Measurements from ENCODE around the gene FAM89A.

- TF ChIP-seq, protein P1, sequence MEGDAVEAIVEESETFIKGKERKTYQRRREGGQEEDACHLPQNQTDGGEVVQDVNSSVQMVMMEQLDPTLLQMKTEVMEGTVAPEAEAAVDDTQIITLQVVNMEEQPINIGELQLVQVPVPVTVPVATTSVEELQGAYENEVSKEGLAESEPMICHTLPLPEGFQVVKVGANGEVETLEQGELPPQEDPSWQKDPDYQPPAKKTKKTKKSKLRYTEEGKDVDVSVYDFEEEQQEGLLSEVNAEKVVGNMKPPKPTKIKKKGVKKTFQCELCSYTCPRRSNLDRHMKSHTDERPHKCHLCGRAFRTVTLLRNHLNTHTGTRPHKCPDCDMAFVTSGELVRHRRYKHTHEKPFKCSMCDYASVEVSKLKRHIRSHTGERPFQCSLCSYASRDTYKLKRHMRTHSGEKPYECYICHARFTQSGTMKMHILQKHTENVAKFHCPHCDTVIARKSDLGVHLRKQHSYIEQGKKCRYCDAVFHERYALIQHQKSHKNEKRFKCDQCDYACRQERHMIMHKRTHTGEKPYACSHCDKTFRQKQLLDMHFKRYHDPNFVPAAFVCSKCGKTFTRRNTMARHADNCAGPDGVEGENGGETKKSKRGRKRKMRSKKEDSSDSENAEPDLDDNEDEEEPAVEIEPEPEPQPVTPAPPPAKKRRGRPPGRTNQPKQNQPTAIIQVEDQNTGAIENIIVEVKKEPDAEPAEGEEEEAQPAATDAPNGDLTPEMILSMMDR (conservative IDR thresholded peaks at IDR 0.05 in 1 of 2, IDR thresholded peaks at IDR 0.05 in 1 of 2; ENCODE audit: low read depth in 1 of 2, low read length in 2 of 2): no peak
- no peak for TF ChIP-seq EZH2 (IDR thresholded peaks at IDR 0.05; ENCODE audit: low read length, missing control alignments)
Observed at GRCh38 chr1:230987448-230987847, 52.6 kb downstream of the FAM89A start.

All from fibroblast of lung (primary cell).